ENCODE data around the gene NPAS2.

GRCh38 chr2:100833331-100833730 is 13.4 kb downstream of the NPAS2 start:
- TF ChIP-seq CTCF (IDR thresholded peaks at IDR 0.05) (no peak), EP300 (IDR thresholded peaks at IDR 0.05) (no peak)

Data from gastroesophageal sphincter (tissue), 3 donors.